ENCODE results near the gene LATS2.

LATS2 gene

GRCh38 chr13:21079761-21080592, 18.6 kb upstream of the LATS2 start:
- no peak overlapping the region for H3K4me3 ChIP-seq (ENCODE audit: low read depth, low read length)
- DNase-seq (ENCODE audit: low read depth): no peak
- no peak for TF ChIP-seq CTCF (IDR thresholded peaks at IDR 0.05; ENCODE audit: low read depth, low read length, missing control alignments)

- no peak for TF ChIP-seq CTCF (IDR thresholded peaks at IDR 0.05; ENCODE audit: low read depth, low read length, missing control alignments)
- no peak overlapping the region for H3K4me3 ChIP-seq (ENCODE audit: low read depth, low read length)
- DNase-seq (ENCODE audit: low read depth): no peak
These were observed 17.8 kb upstream of the LATS2 start for GRCh38 chr13:21079221-21079620.

GRCh38 chr13:21078501-21078900, 17.1 kb upstream of the LATS2 start:
- TF ChIP-seq CTCF (IDR thresholded peaks at IDR 0.05; ENCODE audit: low read depth, low read length, missing control alignments): no peak
- no peak overlapping the region for H3K4me3 ChIP-seq (ENCODE audit: low read depth, low read length)
- DNase-seq (ENCODE audit: low read depth): no peak

GRCh38 chr13:21077788-21078353, 16.5 kb upstream of the LATS2 start:
- DNase-seq (ENCODE audit: low read depth): no peak
- TF ChIP-seq CTCF (IDR thresholded peaks at IDR 0.05; ENCODE audit: low read depth, low read length, missing control alignments): no peak
- no peak overlapping the region for H3K4me3 ChIP-seq (ENCODE audit: low read depth, low read length)

GRCh38 chr13:21077076-21077787, 15.8 kb upstream of the LATS2 start:
- no peak for DNase-seq (ENCODE audit: low read depth)
- H3K4me3 ChIP-seq (ENCODE audit: low read depth, low read length): no peak overlapping the region
- TF ChIP-seq CTCF (IDR thresholded peaks at IDR 0.05; ENCODE audit: low read depth, low read length, missing control alignments): no peak

GRCh38 chr13:21076253-21076652, 14.9 kb upstream of the LATS2 start:
- no peak for TF ChIP-seq CTCF (IDR thresholded peaks at IDR 0.05; ENCODE audit: low read depth, low read length, missing control alignments)
- no peak for DNase-seq (ENCODE audit: low read depth)

More at GRCh38 chr13:21076253-21076652, 14.9 kb upstream of the LATS2 start:
- no peak overlapping the region for H3K4me3 ChIP-seq (ENCODE audit: low read depth, low read length)
